GM12865 (cell line): ENCODE results near the gene ARFGEF2.

Experiments used
- DNase-seq: peaks from one replicate; pipeline ENCODE4 v3.0.0; 2010; ENCODE audit warnings: low read depth
- H3K4me3 ChIP-seq: 2 replicates; pipeline ENCODE4 v1.5.1; 2011; ENCODE audit warnings: mild to moderate bottlenecking, low read depth, low read length, control low read depth
- TF ChIP-seq, protein P1 (sequence below): IDR thresholded peaks from 2 replicates; pipeline ENCODE4 v1.5.1; 2011; ENCODE audit warnings: low read length, control low read depth, low read depth, inconsistent platforms; ENCODE audit not compliant: insufficient read depth; ENCODE audit errors: missing control alignments

The ARFGEF2 gene

GRCh38 chr20:48921168-48921882 lies at the start of gene ARFGEF2:
Gene ARFGEF2, plus strand, starts transcription at chr20:48921711. Its CDS starts 179 bp downstream, at chr20:48921890.
- peak within 1 kb of the TSS; percentile 71 for H3K4me3 ChIP-seq
- TF ChIP-seq, protein P1, sequence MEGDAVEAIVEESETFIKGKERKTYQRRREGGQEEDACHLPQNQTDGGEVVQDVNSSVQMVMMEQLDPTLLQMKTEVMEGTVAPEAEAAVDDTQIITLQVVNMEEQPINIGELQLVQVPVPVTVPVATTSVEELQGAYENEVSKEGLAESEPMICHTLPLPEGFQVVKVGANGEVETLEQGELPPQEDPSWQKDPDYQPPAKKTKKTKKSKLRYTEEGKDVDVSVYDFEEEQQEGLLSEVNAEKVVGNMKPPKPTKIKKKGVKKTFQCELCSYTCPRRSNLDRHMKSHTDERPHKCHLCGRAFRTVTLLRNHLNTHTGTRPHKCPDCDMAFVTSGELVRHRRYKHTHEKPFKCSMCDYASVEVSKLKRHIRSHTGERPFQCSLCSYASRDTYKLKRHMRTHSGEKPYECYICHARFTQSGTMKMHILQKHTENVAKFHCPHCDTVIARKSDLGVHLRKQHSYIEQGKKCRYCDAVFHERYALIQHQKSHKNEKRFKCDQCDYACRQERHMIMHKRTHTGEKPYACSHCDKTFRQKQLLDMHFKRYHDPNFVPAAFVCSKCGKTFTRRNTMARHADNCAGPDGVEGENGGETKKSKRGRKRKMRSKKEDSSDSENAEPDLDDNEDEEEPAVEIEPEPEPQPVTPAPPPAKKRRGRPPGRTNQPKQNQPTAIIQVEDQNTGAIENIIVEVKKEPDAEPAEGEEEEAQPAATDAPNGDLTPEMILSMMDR: peak; percentile 6
- peak; percentile 96 for DNase-seq

DNA sequence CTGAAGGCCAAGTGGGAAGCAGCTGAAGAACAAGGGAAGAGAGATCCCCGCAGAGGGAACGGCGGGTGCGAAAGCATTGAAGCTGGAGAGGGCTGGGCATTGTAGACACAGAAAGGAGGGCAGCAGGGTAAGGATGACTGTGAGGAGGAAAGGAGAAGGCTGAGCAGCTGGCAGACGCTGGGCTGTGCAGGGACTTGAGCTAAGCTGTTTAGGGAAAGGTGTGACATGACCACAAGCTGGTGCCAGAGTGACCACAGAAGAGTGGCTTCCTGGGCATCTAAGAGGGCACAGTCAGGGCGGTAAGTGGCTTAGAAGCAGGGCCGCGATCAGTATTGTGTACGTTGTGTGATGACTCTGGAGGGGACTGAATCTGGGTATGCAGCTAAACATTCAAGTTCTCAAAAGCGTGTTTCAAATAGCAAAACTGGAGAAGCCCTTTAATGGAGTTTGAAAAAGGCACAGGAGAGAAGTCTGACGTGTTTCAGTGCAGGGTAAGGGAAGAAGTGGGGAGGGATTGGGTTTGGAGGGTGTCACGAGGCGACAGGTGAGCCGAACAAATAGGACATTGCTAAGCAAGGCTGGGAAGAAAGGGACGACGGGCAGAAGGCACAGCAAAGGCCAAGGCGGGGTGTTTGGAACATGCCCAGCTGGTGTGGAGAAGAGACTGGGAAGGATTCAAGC lies 46.1 kb upstream of the ARFGEF2 start:
- TF ChIP-seq, protein P1: no peak
- DNase-seq: no peak
- no peak overlapping the region for H3K4me3 ChIP-seq

DNA sequence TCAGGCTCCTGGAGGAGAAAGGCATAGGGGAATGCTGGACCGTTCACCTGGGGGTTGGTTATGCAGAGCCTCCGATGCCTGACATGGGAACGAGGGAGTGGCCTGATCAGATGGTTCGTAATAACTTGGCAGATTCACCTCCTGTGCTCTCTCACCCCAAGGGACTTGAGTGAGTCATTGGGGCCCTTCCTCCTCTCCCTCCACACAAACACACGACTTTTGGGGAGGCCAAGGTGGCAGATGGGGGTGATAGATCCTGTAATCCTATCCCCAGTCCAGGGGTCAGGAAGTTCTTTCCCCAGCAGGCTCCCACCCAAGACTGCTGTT lies 45.6 kb upstream of the ARFGEF2 start:
- no peak overlapping the region for H3K4me3 ChIP-seq
- peak; percentile 36 for DNase-seq
- TF ChIP-seq, protein P1: no peak

DNA sequence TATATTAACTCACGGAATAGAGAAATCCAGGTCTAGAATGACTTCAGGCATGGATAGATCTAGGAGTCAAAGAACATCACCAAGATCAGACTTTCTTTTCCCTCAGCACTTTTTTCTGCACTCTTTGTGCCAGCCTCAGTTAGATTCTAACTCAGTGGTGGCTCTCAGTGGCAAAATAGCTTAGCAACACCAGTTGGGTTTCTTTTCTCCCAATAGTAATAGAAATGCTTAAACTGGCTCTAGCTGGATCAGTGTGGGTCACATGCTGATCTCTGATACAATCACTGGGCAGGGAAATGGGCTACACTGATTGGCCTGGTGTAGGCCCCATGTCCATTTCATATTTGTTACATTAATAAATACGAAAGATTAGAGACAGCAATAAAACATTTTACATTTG lies 44.2 kb upstream of the ARFGEF2 start:
- H3K4me3 ChIP-seq: no peak overlapping the region
- TF ChIP-seq, protein P1: no peak
- DNase-seq: no peak

DNA sequence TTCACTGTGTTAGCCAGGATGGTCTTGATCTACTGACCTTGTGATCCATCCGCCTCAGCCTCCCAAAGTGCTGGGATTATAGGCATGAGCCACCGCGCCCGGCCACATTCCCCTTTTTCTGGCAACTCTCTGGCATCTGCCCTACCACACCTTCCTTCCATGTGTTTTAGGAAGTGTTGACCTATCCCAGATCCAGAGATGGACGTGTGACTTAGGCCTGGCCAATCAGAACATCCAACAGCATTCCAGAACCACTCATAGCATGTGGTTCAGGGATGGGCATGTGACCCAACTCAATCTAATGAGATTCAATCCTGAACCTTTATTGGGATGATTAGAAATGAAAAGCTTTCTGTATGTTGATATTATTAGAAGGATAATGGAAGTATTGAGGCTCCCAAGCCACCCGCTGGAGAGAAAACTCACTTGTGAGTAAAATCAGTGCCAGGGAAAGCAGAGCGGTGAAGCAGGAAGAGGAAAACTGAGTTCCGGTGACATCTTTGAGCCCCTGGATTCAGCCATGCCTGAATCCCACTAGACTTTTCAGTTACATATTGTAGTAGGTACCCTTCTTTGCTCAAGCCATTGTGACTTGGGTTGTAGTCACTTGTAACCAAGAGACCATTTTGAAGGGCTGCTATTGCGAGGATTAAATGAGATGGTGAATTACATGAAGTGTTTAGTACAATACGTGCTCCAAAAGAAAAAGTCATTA lies 42.8 kb upstream of the ARFGEF2 start:
- TF ChIP-seq, protein P1: no peak
- no peak for DNase-seq
- H3K4me3 ChIP-seq: no peak overlapping the region

- no peak for DNase-seq
- no peak overlapping the region for H3K4me3 ChIP-seq
- TF ChIP-seq, protein P1: no peak
These were observed 41.8 kb upstream of the ARFGEF2 start for GRCh38 chr20:48879612-48880245.
